GM19372 (cell line): Measurements from ENCODE around the gene MBNL1.

Source experiments
- ATAC-seq: cut with Tn5 transposase; IDR thresholded peaks from one replicate; pipeline ENCODE4 v1.9.1; 2021; ENCODE audit warnings: mild to moderate bottlenecking, low read depth, moderate library complexity; ENCODE audit not compliant: unreplicated experiment

MBNL1 gene

GRCh38 chr3:152511904-152512303 is 243.2 kb downstream of the MBNL1 start:
- no peak for ATAC-seq

GRCh38 chr3:152513301-152513960 is 244.7 kb downstream of the MBNL1 start:
- no peak for ATAC-seq
